Diencephalon (tissue), 1 donor: ENCODE measurements around the gene PCSK5. TPM values are rescaled to one million over a fixed set of nuclear protein-coding genes. Genes with fewer than 3 reads are reported as not detected.

Experiments
- total RNA-seq: library from RNA; depleted of rRNA; stranded (reverse); fragments of >200 nt; gene quantifications from one replicate; pipeline ENCODE4 v1.2.3, GENCODE V29; 2014

PCSK5 gene
- total RNA-seq, result 18.5 TPM

GRCh38 chr9:75890472-75891276 lies at the start of gene PCSK5:
TSS of gene PCSK5 (plus strand) at chr9:75890673. CDS start at chr9:75891182, 509 bp downstream.

GRCh38 chr9:76394195-76394959 lies 503.9 kb downstream of the PCSK5 start, which contains the start of gene RFK:
TSS of gene RFK (minus strand) at chr9:76394426. CDS start at chr9:76394171, 255 bp downstream.

